ENCODE measurements around the gene ADIPOR2.

The ADIPOR2 gene

DNA sequence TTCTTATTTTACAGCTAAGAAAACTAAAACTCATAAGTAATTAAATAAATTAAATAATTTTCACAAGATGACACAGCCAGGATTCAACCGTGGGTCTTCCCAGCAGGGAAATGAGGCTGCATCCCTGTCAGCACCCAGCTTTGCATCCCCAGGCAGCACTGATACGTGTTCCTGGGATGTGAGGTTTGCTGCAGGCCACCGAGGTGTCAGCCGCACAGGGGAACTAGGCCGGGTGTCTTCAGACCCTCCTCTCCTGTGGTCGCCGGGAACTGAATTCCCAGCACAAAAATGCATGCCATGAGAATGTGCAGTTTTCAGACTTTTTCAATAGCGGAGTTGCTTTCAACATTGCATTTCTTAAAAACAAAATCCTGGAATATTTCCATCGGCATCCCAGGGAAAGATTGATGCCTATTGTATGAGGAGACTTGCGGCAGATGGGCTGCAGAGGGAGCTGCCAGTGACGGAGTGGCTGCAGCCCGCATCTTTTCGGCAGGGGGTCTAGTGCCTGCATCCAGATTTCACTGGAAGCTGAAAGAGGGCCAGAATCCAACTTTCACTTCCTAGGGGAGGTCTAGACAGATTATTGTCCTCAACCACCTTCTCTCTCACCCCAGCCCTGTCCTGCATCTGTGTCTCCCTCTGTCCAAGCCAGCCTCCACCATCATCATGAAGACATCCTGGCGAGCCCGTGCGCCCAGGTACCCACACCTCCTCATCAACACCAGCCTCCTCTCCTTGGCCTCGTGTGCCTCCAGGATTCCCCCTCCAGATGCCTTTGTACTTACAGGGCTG, 142.1 kb downstream of the ADIPOR2 start:
- DNase-seq = no peak

DNA sequence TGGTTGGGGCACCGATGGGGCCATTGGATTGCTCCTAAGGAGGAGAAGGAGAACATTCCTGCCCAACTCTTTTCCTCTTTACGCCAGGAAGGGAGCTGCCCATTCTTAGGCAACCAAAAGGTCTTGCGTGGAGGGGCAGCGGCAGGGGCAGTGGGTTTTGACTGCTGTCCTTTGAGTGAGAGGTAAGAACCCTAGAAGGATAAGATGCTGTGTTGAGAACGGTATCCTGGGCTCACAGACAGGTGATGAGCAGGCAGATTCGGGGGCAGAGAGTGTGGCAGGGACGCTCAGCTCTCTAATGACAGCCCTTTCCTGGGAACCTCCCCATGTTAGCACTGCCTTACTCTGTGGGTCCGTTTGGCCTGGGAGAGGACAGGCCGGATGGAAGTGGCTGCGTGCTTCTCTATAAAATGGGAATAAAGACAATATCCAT, 142.7 kb downstream of the ADIPOR2 start:
- no peak for DNase-seq

DNA sequence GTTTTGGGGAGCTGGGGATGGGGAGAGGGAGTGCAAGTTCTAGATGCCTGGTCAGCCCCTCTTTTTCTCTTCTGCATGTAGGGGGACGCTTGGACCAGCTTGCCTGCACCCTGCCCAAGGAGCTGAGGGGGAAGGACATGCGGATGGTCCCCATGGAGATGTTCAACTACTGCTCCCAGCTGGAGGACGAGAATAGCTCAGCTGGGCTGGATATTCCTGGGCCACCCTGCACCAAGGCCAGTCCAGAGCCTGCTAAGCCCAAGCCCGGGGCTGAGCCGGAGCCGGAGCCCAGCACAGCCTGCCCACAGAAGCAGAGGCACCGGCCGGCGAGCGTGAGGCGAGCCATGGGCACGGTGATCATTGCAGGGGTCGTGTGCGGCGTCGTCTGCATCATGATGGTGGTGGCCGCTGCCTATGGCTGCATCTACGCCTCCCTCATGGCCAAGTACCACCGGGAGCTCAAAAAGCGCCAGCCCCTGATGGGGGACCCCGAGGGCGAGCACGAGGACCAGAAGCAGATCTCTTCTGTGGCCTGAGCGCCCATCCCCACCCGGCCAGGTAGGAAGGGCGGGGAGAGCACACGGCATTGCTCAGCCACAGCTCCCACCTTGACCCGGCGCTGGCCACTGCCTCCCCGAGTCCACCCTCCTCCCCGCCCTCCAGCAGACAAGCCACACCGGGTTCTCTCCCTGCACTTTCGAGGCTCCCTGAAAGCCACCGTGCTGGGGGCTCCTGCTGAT, 143.5 kb downstream of the ADIPOR2 start:
- DNase-seq = no peak

GRCh38 chr12:1835211-1836131, 144.6 kb downstream of the ADIPOR2 start:
- DNase-seq = no peak

DNA sequence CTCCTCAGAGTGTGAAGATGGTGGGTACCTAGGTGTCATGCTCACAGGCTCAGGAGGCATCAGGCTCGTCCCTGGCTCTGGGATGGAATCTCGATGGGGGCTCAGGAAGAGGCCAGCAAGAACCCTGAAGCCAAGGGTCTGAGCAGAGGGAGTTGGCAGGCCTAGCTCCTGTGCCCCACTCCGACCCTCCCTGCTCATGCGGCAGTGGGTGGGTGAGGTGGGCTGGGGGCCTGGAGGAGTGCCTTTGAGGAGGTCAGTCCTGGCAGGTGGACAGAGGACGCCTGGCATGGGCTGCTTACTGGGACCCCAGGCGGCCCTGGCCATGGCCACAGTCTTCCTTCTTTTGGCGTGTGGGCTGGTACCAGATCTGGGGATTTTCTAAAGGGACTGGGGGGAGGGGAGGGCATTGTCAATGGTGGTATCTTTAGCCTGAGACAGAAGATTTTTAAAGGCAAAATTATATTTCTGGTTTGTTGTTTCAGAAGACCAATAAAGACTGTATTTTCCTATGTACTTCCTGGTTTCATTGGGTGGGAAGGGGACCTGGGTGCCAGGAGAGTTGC, 145.5 kb downstream of the ADIPOR2 start:
- DNase-seq = no peak

DNA sequence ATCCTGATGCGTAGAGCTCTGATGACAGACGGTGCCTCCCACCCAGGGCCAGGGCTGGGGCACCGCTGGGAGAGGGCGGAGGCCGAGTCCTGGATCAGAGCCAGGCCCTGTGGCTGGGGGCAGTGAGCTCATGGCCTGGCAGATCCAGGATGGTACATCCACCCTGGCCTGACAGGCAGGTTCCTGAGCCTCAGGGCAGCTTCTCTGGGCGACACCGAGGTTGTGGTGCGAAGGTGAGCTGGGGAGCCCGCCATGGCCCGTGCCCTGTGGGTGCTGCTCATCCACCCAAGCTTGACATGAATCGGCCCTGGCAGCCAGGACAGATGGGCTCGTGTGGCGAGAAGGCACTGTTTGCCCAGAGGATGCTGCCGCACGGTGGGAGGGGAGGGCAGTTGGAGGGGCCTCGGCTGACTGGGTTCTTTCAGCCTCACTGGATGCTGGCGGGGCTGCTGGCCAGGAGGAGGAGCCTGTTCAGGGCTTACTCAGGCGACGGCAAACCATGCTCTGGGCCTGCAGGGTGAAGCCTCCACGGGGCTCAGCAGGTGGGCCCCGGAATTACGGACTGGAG, 146.1 kb downstream of the ADIPOR2 start:
- DNase-seq = no peak

DNA sequence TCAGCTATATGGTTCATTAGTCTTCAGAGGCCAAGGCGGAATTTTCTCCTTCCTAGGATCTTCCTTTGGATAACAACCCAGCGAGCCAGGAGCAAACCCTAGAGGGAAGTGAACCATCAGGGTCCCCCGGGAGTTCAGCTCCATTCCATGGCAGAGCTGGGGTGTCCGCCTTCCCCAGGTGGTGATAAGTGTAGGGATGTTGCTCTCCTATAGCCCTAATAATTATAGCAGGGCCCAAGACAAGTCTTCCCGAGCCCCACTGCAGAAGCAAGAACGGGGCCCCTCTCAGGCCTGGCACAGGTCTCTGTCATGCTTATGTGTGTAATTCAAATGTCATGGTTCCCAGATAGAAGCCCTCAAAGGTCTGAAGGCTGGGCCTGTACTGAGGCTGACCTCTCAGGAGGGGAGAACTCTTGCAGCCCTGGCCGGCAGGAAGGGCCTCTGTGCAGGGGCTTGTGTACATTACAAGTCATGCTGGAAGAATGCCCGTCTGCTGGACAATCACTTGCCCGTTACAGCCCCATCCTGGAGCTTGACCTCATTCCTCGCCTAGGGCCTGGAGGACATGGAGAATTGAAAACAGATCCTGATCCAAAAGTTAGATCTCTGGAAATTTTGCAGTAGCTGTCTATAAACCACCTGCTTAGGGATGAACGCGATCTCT, 146.8 kb downstream of the ADIPOR2 start:
- no peak for DNase-seq

Data from SHP77 treated with DMSO at 0.1 percent for 48 hours (cell line).